OCI-M1 (cell line): ENCODE data around the gene DOK5.

Source experiments
- DNase-seq: peaks from one replicate; lab custom pipeline; 2025; lab: John Stamatoyannopoulos, UW

The DOK5 gene

DNA sequence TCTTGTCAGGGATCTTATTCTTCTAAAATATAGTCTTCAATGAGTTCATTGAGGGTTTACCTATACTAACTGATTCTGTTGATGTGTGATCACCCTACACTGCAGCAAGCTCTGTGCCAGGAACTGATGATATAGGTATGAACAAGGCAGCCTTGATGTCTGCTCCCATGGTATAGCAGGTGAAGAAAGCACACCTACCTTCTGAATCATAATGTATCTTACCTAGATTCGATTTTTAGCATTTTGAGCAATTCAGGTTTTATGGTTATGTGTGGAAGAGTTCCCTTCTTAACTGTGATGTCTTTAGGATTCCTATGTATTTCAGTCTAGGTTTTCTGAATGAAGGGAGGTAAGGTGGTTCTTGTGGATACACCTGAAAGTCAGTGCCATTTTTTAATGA, 223.0 kb downstream of the DOK5 start:
- no peak for DNase-seq
